HepG2 (cell line): Measurements from ENCODE around the gene ERVH48-1.

Source experiments
- EZH2 ChIP-seq: conservative IDR thresholded peaks from 2 replicates; pipeline ENCODE4 v1.6.1; 2012; ENCODE audit warnings: mild to moderate bottlenecking, low read depth, low read length, moderate library complexity
- FOSL1 ChIP-seq: sonication (generic); formaldehyde crosslinking; IDR thresholded peaks from 2 replicates; pipeline ENCODE4 v1.9.0; 2021; ENCODE audit warnings: missing genetic modification reagents, borderline replicate concordance
- GTF2F1 ChIP-seq: fragments of 150-350 bp; IDR thresholded peaks from 2 replicates; pipeline ENCODE4 v1.6.1; 2014; ENCODE audit warnings: low read length
- GTF3A ChIP-seq: sonication (generic); formaldehyde crosslinking; conservative IDR thresholded peaks from 2 replicates; pipeline ENCODE4 v1.4.0; 2020; ENCODE audit warnings: mild to moderate bottlenecking, missing genetic modification reagents
- HNRNPL ChIP-seq: fragments of 200-400 bp; formaldehyde crosslinking; IDR thresholded peaks from 2 replicates; pipeline ENCODE4 v1.6.1; 2017; ENCODE audit warnings: mild to moderate bottlenecking, low read depth, low read length
- KLF16 ChIP-seq, 2 experiments: sonication (generic) in 1 of 2; formaldehyde crosslinking in 1 of 2; IDR thresholded peaks; 2 replicates each; pipeline versions ENCODE4 v1.6.1 to v1.8.0; 2016 to 2023; ENCODE audit warnings: missing genetic modification reagents in 2 of 2, missing compliant biosample characterization in 1 of 2
- KLF6 ChIP-seq: IDR thresholded peaks from 2 replicates; pipeline ENCODE4 v1.8.0; 2016; ENCODE audit warnings: missing biosample characterization, missing genetic modification reagents
- MBNL3 ChIP-seq: fragments of 250-450 bp; sonication (Bioruptor Pico); conservative IDR thresholded peaks from 2 replicates; pipeline ENCODE4 v1.8.0; 2022; ENCODE audit warnings: mild to moderate bottlenecking, inconsistent platforms
- MYNN ChIP-seq: sonication (generic); formaldehyde crosslinking; IDR thresholded peaks from 2 replicates; pipeline ENCODE4 v1.4.0; 2020; ENCODE audit warnings: mild to moderate bottlenecking, low read depth, missing genetic modification reagents
- POLR2A ChIP-seq, 2 experiments: IDR thresholded peaks; 2 replicates each; pipeline ENCODE4 v1.6.1; 2011; ENCODE audit warnings: low read depth in 2 of 2, low read length in 2 of 2, mild to moderate bottlenecking in 1 of 2, moderate library complexity in 1 of 2; ENCODE audit not compliant: insufficient read depth in 1 of 2
- ZNF33A ChIP-seq: sonication (generic); formaldehyde crosslinking; IDR thresholded peaks from 2 replicates; pipeline ENCODE4 v1.5.1; 2020; ENCODE audit warnings: missing genetic modification reagents, mild to moderate bottlenecking, moderate library complexity, borderline replicate concordance
- TF ChIP-seq, protein P1 (sequence below): sonication (generic); formaldehyde crosslinking; IDR thresholded peaks from 2 replicates; pipeline ENCODE4 v1.5.0; 2020; ENCODE audit warnings: mild to moderate bottlenecking, missing genetic modification reagents, moderate library complexity
- TF ChIP-seq, protein P2 (sequence below): sonication (generic); formaldehyde crosslinking; IDR thresholded peaks from 2 replicates; pipeline ENCODE4 v1.5.1; 2020; ENCODE audit warnings: mild to moderate bottlenecking, missing genetic modification reagents, moderate library complexity
- TF ChIP-seq, protein P3 (sequence below): sonication (generic); formaldehyde crosslinking; conservative IDR thresholded peaks from 2 replicates; pipeline ENCODE4 v1.4.0; 2020; ENCODE audit warnings: missing genetic modification reagents

DNA sequence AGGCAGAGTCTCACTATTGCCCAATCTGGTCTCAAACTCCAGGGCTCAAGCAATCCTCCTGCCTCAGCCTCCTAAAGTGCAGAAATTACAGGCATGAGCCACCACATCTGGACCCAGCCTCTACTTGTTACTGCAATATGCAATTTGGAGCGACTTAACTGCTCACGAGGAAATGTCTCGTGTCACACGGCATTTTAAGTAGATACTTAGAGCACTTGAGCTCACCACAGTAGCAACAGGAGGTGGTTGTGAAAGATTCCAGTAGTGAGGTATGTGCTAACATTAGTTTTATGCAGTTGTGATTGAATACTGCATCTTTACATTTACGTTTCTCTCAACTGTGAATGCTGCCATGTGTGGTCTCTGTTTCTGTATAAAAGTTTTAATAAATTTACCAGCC lies 38.1 kb downstream of the ERVH48-1 start:
- TF ChIP-seq, protein P1, sequence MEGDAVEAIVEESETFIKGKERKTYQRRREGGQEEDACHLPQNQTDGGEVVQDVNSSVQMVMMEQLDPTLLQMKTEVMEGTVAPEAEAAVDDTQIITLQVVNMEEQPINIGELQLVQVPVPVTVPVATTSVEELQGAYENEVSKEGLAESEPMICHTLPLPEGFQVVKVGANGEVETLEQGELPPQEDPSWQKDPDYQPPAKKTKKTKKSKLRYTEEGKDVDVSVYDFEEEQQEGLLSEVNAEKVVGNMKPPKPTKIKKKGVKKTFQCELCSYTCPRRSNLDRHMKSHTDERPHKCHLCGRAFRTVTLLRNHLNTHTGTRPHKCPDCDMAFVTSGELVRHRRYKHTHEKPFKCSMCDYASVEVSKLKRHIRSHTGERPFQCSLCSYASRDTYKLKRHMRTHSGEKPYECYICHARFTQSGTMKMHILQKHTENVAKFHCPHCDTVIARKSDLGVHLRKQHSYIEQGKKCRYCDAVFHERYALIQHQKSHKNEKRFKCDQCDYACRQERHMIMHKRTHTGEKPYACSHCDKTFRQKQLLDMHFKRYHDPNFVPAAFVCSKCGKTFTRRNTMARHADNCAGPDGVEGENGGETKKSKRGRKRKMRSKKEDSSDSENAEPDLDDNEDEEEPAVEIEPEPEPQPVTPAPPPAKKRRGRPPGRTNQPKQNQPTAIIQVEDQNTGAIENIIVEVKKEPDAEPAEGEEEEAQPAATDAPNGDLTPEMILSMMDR (CRISPR knock-in tag): no peak
- TF ChIP-seq POLR2A (IDR thresholded peaks at IDR 0.05; ENCODE audit: insufficient read depth in 1 of 2, low read depth in 2 of 2, low read length in 2 of 2) (no peak), ZNF33A (CRISPR knock-in tag) (no peak), KLF16 (CRISPR knock-in tag; IDR thresholded peaks at IDR 0.05) (no peak), HNRNPL (no peak), MYNN (CRISPR knock-in tag) (no peak), FOSL1 (CRISPR knock-in tag) (no peak), GTF2F1 (no peak), KLF6 (CRISPR knock-in tag) (no peak), GTF3A (CRISPR knock-in tag) (no peak), MBNL3 (CRISPR knock-in tag) (no peak), EZH2 (no peak)
- TF ChIP-seq, protein P2, sequence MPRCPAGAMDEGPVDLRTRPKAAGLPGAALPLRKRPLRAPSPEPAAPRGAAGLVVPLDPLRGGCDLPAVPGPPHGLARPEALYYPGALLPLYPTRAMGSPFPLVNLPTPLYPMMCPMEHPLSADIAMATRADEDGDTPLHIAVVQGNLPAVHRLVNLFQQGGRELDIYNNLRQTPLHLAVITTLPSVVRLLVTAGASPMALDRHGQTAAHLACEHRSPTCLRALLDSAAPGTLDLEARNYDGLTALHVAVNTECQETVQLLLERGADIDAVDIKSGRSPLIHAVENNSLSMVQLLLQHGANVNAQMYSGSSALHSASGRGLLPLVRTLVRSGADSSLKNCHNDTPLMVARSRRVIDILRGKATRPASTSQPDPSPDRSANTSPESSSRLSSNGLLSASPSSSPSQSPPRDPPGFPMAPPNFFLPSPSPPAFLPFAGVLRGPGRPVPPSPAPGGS (CRISPR knock-in tag): no peak
- TF ChIP-seq, protein P3, sequence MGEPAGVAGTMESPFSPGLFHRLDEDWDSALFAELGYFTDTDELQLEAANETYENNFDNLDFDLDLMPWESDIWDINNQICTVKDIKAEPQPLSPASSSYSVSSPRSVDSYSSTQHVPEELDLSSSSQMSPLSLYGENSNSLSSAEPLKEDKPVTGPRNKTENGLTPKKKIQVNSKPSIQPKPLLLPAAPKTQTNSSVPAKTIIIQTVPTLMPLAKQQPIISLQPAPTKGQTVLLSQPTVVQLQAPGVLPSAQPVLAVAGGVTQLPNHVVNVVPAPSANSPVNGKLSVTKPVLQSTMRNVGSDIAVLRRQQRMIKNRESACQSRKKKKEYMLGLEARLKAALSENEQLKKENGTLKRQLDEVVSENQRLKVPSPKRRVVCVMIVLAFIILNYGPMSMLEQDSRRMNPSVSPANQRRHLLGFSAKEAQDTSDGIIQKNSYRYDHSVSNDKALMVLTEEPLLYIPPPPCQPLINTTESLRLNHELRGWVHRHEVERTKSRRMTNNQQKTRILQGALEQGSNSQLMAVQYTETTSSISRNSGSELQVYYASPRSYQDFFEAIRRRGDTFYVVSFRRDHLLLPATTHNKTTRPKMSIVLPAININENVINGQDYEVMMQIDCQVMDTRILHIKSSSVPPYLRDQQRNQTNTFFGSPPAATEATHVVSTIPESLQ: no peak
